ENCODE measurements around the gene EDAR.

EDAR gene

DNA sequence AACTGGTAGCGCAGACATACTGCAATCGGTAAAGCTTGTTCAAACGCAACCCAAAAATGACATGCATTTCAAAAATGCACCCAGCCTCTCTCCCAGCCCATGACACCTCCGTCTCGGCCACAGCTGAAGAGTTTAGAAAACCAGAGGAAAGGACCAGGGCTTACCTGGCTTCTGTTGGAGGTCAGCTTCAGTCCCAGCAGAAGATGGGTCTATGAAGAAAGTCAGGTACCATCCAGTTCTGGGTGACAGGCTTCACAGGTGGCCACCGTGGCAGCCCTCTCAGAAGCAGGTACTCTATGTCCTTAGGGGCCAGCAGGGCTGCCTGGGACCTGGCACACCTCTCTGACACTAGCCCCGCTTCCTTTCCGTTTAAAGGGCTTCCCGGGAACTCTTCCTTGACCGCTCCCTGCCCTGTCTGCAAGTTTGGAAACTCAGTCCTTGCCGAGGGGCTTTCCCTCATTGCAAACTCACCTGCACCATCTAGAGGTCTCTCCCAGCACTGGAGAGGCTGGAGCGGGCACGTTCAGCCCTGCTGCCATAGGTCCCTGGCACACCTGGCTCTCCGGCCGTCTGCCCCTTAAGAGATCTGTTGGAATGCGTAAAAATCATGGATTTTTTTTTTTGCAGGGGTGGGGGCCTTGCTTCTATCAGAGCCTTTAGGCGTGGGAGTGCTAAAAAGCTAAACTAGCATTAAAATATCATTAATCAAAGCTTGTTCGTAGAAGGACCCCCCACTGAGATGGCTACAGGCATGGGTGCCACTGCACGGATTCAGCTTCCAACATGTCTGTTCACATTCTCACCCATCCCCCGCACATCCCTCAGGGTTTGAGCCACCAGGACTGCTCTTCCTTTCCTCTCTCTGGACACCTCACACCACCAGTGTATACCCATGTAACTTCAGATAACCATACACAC lies at the start of gene EDAR:
Gene EDAR, minus strand, starts transcription at position 425 of the 918 bp plus-strand sequence. CDS start 58,206 bp downstream, outside the sequence.
- peak; percentile 0 for DNase-seq

DNA sequence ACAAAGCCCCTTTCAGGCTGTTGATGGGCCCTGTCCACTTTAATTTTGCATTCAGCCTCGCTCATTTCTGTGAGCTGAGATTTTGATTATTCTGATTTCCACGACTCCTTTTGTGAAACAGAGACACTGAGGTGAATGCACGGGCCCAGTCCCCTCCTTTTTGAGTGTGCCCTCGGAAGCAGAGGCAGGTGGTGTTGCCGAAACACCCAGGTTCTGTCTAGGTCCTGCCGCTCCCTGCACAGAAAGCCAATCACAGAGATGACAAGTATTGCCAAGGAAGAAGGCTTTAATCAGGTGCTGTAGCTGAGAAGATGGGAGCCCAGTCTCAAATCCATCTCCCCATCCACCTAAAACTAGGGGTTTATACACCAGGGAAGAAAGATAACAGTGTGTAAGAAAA lies 44.2 kb upstream of the EDAR start:
- DNase-seq, result no peak

DNA sequence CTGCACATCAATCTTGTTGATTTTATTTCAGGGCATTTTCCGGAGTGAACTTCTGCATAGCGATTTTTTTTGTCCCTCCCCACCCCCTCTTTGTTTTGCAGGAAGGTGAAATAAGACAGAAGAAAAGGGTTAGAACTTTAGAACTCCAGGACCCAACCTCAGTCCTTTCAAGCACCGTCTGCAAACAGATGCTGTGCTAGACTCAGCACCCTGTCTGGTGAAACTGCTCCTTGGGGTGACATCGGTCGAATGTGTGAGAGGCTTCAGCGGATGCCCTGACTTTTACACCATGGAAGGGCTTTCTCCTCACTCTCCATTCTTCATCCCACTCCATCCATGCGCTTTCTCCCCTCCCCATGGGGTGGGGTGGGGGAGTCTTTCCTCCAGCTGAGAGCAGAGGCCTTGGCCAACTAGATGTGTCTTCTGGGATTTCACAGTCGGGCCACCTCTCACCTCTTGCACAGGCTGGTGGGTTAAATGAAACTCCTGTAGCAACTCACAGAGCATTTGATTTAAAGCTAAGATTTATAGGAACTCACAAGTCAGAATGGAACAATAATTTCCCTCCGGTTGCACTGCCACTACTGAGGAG lies 43.3 kb upstream of the EDAR start:
- DNase-seq, result no peak

DNA sequence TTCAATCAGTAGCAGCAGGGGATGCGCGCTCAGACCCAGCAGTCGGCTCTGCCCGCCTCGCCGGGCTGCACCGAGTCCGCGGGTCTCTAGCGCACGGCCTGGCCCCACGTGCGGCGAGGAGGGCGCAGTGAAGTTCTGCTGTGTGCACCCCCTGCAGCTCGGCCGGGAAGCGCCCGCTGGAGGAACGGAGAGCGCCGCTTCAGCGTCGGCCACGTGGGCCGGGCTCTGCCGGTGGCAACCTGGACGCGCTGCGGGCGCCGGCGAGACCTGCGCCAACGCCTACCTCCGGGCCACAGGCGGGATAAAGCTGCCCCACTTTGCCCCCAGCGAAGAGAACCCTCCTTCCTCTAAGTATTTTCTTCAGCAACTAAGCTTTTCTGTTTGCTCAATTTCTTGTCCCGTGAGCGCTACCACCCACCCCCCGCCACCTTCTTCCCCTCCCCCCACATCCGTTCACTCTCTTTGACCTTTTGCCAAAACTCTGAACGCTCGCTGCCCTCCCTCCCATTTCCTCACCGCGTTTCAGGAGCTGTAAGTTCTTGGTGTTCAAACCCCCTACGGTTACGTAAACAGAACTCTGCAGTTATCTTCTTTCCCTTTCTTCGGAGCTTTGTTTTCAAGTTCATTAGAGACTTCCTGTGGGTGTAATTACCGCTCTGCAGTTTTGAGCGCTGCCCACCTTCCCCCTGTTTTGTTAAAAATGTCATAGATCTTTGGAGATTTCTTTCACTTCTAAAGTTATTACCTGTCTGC lies 42.6 kb upstream of the EDAR start:
- DNase-seq, result no peak

DNA sequence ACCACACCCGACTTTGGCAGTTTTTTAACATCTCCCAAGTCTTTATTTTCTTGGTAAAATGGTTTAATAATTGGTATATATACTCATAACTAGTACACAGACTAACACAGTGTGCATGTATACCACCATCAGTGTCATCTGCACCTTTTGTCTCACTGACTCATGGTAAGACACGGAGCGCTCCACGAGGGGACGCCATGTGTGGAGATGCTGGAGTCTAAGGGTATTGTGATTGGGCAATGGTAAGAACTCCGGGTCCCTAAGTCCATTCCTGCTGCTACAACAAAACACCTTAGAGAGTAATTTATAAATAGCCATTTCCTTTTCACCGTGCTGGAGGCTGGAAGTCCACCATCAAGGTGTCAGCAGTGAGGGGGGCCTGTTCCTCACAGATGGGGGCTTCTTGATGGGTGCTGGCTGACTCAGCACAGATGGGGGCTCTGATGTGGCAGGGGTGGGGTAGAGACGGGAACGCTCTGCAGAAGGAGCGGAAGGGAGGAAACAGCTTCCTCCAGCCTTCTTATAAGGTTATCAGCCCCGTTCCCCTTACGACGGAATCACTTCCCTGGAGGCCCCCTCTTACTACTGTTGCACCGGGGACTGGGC lies 42.0 kb upstream of the EDAR start:
- DNase-seq, result no peak

DNA sequence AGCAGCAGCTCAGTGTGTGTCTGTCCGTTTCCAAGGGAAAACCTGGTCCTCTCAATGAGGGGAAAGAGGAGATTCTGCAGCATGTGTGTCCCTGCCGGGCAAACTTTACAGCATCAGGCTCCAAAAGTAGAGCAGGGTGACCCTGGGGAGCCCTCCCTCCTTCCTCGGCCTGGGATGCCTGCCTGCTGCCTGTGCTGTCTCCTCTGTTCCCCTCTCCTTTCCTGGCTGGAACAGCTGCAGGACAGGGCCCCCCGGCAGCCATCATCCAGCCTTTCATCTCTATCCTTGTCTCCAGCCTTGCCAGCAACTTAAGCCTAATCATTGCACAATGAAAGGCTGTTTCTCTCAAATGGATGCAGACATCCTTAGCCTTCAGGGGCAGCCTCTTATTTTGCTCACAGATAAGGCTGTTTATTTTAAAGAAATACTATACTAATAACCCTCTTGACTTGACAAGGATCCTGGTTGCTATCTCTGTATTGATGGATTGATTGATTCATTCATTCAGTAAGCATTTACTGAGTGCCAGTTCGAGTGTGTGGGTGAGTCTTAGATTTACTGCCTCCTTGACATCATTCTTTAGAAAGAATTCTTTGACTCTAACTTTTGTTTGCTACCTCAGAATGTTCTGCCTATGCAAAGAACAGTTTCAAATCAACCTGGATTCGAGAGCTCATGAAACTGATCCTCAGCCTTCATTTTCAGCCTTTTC lies 40.6 kb upstream of the EDAR start:
- DNase-seq, result no peak

DNA sequence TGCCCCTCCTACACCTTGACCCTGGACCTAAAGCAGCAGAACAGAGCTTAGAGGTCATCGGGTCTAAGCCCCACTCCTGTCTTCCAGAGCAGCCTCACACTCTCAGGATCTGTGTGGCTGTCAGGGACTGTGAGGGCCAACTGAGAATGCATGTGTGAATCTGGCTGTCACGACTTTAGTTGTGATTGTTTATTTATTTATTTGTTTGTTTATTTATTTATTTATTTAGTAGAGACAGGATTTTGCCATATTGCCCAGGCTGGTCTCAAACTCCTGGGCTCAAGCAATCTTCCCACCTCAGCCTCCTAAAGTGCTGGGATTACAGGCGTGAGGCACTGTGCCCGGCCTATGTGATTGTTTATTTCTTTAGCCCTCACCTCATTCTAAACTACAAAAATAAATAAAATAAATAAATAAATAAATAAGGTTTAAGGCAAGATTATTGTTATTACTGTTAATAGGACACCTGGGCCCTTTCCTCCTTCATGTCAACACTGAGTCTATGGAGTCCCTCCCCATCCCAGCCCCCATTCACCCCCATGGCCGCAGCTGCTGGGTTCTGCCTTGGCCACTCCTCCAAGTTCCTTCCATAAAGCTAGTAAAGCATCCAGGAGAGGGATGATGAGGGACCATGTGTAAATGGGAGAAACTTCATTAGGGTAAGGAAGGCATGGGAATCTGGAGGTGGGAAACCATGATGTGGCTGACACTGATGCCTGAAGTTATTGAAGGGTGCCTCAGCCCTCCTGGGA lies 39.9 kb upstream of the EDAR start:
- no peak for DNase-seq

DNA sequence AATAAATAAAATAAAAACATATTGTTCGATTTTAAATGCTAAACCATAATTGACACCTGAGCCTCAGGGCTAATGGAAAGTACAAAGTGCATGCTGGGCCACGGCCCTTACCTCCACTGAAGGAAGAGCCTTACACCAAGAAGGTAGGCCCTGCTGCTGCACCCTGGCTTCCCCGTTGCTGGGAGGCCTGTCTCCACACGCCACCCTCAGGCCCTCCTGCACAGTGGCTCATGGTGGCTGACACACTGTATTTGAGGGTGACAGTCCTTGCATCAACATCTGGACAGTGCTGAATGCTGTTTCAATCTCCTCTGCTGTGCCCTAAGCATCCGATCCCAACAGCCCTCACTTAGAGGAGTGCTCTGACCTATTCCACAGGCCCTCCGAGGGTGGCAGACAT lies 39.3 kb upstream of the EDAR start:
- DNase-seq, result no peak

DNA sequence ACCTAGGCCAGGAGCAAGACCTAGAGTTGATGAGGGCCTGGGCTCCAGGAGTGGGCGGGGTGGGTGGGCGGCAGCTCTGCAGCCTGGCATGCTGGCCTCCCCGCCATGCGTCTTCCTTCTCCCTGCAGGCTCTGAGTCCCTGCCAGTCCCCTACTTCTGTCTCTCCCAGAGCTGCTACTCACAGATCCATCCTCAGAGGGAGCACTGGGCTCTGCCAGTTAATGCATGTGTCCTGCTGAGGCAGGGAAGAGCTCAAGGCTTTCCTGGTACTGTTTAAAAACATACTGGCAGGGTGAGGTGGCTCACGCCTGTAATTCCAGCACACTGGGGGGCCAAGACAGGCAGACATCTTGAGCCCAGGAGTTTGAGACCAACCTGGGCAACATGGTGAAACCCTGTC lies 38.7 kb upstream of the EDAR start:
- no peak for DNase-seq

DNA sequence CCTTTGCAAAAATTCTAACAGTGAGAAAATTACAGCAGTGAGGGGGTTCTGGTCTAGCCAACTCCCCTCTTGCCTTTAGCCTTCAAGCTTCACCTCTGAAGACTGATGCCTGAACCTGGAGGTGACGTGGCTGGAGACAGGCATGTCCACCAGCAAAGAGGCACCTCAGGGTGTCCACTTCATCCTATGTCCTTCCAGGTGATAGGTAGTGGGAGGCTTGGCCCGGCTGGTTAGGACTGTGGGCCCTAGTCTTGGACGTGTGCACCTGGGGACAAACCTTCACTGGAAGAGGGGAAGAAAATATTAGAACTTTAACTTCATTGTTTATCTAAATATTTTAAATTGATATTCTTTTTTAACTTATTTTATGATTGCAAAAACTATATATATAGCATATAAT lies 35.5 kb upstream of the EDAR start:
- no peak for DNase-seq

DNA sequence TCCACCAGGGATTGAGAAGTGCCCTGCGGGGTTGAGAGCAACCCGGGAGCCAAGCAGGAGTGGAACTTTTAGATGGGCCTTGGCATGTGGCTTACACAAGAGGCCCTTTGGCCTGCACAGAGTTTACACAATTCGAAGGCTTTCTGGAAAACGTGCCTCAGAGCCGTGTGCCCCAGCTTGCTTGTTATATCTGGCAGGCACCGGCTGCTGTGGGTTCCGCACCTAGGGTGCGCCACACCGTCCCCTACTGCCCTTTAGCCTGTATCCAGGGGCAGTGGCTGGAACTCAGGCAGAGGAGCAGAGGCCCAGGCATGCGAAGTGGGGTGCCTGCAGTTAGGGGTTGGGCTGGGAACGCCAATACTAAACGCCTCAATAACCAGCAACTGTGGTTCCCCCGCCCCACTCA lies 32.9 kb upstream of the EDAR start:
- no peak for DNase-seq

DNA sequence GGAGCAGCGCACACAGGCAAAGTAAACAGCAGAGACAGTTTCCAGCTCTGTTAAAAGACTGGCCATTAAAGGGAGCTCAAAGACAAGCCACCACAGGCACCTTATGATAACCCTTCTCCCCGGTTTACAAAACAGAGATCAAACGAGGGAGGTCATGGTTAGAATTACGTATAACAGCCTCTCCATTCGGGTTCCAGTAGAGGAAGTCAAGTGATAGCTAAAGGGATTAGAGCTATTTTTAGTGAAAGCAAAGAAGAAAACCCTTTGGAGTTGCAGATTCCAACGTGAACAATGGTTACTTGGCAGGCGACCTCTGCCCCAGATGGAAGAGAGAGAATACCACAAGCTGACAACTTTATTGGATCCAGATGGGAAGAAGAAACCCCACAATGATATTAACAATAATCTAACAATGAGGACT lies 31.2 kb upstream of the EDAR start:
- no peak for DNase-seq

DNA sequence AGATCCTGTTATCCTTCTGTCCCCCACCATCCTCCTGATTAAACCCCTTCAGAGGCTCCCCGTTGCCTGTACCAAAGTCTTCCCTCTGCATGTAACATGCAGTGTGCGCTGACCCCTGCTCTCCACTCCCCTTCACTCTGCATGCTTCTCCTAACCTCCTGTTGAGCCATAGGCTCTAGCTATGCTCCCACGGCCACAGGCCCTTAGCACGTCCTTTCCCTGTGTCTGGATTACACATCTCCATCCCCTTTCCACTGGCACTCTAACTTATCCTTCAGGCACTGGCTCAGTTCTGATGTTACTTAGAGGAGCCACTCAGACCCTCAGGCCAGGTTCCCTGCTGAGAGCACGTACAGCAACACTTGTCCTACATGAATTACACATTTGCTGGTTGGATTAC lies 29.4 kb upstream of the EDAR start:
- no peak for DNase-seq

DNA sequence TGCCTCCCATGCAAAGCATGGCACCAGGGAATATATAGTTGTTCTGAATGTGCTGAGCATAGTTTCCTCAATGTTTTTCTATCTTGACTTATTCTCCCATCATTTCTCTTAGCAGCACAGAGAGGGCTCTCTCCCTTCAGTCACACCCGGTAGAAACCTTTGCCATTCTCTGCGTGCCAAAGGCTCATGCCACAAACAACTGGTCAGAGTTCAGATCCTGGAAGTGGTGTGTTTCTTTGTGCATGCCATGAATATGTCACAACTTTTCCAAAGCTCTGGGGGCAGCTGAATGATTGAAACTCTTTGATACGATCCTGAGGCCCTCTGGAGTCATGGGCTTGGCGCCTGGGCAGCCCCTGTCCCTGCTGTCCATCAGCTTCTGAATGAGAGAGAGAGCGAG lies 28.0 kb upstream of the EDAR start:
- DNase-seq, result no peak

DNA sequence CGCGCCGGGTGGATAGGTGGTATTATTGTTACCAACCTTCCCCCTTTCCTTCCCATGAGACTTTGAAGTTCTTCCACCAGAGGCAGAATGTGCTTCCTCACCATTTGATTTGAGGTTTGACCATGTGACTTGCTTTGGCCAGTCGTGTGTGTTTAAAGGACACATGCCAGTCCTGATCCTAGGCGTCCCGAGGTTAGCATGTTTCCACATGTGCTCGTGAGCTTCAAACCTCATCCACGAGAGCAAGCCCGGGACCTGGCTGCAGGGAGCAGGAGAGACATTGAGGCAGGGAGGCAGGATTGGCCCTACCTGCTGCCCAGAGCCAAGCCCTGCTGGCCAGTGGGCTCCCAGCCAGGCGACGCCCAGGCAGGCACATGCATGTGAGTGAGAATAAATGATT lies 27.4 kb upstream of the EDAR start:
- DNase-seq, result no peak

DNA sequence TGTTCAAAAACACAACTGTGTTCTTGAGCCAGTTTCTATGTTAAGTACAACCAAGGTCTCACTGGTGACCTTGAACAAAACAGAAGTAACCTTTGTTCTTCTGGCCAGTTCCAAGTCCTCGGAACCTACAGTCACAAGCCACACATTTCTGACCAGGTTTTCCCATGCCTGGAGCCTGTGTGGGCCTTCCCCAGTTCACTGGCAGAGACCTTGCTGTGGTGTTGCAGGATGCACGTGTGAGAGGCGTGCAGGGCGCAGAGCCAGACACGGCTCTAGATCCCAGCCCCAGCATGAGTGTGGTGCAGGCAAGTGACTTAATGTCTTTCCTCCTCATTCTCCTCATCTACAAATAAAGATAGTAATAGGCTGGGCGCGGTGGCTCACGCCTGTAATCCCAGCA lies 25.5 kb upstream of the EDAR start:
- no peak for DNase-seq

DNA sequence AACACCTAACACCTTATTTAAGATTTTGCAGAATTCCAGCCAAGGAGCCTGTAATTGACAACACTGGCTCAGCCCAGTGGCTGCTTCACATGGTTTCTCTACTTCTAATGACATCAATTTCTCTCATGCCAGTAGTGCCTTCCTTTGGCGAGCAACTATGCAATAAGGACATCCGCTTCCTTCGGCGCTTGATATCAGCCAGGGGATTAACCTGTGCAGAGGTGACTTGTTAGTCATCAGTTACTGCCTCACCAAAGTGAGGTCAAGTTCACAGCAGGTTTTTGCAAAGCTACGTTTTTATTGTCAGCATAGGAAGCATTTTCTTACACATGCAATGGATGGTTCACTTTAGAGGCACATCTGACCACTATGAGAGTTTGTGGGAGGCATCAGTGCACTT lies 24.0 kb upstream of the EDAR start:
- DNase-seq, result no peak

DNA sequence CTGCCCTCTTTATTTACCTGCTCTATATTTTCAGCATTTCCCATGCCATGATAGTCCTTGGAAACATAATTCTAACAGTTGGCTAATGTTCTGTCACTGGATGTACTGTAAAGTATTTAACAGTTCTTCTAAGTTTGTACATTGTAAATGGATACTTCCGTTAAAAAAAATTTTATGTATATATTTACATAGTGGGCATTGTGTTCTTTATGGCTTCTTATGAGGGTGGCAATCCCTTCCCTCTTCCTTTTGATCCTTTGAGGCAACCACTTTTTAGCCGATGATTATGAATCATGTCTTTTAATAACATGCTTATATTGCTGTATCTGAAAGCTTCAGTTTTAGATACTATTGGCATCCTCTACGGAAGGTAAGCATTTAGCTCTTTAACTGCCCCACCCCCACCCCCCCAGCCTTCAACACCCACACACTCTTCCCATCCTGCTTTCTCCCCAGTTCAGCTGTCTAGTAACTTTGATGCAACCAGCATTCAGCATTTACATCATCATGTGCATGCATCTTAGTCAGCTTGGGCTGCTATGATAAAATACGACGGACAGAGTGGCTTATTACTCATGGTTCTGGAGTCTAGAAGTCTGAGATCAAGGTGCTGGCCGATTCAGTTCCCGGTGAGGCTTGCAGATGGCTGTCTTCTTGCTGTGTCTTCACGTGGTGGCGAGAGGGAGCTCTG lies 21.0 kb upstream of the EDAR start:
- DNase-seq, result no peak

DNA sequence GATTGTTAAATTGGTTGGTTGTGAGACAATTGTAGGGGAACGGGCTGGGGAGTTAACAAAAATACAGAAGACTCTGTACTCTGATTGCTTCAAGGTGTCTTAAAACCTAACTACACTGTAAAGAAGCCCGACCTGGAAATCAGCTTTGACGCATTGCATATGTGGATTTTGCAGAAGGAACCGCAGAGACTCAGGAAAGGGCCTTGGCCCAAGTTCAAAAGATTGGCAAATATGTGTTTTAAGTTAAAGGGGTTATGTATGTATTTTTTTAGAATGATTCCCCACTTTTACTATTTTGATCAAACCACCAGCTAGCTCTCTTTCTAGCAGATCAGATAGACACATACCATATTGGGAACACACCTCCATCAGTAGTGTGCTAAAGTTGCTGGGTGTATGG lies 18.0 kb upstream of the EDAR start:
- DNase-seq, result no peak

DNA sequence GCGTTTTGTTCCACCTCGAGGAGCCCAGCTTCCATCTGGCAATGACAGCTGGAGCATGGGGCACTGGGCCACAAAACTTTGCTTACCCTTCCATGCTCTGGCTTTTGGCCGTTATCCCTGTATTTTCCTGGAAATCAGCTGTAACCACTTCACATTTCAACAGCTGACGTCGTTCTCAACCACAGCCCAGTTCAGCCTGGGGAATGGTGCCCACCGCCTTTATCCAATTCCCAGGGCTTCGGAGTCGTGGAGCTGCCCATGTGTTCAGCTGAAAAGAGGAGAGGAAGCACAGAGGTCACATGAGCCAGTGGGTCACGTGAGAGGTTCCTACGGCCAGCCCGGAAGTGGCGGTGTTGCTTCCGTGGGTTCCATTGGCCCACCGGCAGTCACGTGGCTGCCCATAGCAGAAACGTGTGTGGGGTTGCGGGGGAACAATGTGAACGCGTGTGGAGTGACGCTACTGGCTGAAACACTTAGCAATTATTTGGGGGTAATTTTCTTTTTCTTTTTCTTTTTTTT lies 16.7 kb upstream of the EDAR start:
- DNase-seq, result no peak

DNA sequence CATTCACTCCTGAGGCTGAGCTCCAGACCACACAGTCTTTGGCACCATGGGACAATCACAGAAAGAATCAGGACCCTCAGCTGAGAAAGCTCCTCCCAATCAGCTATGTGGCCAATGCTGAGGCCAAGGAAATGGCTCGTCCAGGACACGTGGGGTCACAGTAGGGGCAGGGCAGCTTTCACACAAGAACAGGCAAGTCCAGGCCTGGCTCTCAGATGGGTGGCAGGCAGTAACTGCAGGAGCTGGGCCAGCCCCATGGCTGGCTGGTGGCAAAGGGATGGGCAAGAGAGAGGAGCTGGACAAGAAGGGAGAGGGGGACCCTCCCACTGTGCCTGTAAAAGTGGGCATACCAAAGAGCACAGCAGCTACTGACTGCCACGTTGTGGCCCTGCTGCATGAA lies 12.2 kb upstream of the EDAR start:
- no peak for DNase-seq
